CD8-positive, alpha-beta memory T cell (primary cell): ENCODE measurements around the gene ZNF546. TPM values are rescaled to one million over a fixed set of nuclear protein-coding genes. Genes with fewer than 3 reads are reported as not detected.
"Not testable (repeated sequence)": the region's sequence is repeated elsewhere in the genome, so short reads cannot be mapped to it uniquely, and the experiment has no call there.

Source experiments
- CTCF ChIA-PET: fragments of 350-600 bp; sonication (Branson Sonifier 250); formaldehyde crosslinking; loops from one replicate; lab custom pipeline; 2021; ENCODE audit warnings: antibody characterized with exemption; lab: Charles Lee
- POLR2A ChIA-PET: fragments of 350-600 bp; sonication (Branson Sonifier 250); formaldehyde crosslinking; loops from one replicate; lab custom pipeline; 2021; ENCODE audit warnings: antibody characterized with exemption; lab: Charles Lee
- DNase-seq, 5 donors: peaks; one replicate each; pipeline versions ENCODE4 v3.0.0 to v3.0.0-alpha.2; 2020 to 2022; ENCODE audit warnings: mixed read lengths in 1 of 5
- H3K27ac ChIP-seq: one replicate; pipeline ENCODE4 v1.7.0; 2013; ENCODE audit warnings: low read depth, mild to moderate bottlenecking, low read length, moderate library complexity
- H3K27me3 ChIP-seq: 2 replicates; pipeline ENCODE4 v1.7.0; 2013; ENCODE audit warnings: low read length, mild to moderate bottlenecking; ENCODE audit not compliant: insufficient read depth, poor library complexity, severe bottlenecking
- H3K36me3 ChIP-seq: 2 replicates; pipeline ENCODE4 v1.7.0; 2013; ENCODE audit warnings: mild to moderate bottlenecking, low read length, moderate library complexity; ENCODE audit not compliant: insufficient read depth
- H3K4me1 ChIP-seq: 2 replicates; pipeline ENCODE4 v1.7.0; 2013; ENCODE audit warnings: mild to moderate bottlenecking, low read length, moderate library complexity; ENCODE audit not compliant: insufficient read depth
- H3K4me3 ChIP-seq: 2 replicates; pipeline ENCODE4 v1.7.0; 2013; ENCODE audit warnings: mild to moderate bottlenecking, low read length
- H3K9me3 ChIP-seq: 2 replicates; pipeline ENCODE4 v1.7.0; 2013; ENCODE audit warnings: mild to moderate bottlenecking, low read length
- H3K27ac Mint-ChIP-seq, 8 donors: one replicate each; pipeline ENCODE4 v1.8.0; 2020 to 2021; ENCODE audit warnings: mixed read lengths in 8 of 8, mild to moderate bottlenecking in 6 of 8, inconsistent platforms in 3 of 8, moderate library complexity in 3 of 8
- H3K27me3 Mint-ChIP-seq, 2 donors: one replicate each; pipeline ENCODE4 v1.8.0; 2020 to 2021; ENCODE audit warnings: mixed read lengths in 2 of 2, mild to moderate bottlenecking in 1 of 2, moderate library complexity in 1 of 2
- H3K36me3 Mint-ChIP-seq, 3 donors: one replicate each; pipeline ENCODE4 v1.8.0; 2020 to 2021; ENCODE audit warnings: mixed read lengths in 3 of 3, inconsistent platforms in 1 of 3, mild to moderate bottlenecking in 1 of 3
- H3K4me1 Mint-ChIP-seq, 3 donors: one replicate each; pipeline ENCODE4 v1.8.0; 2020 to 2021; ENCODE audit warnings: mixed read lengths in 3 of 3, inconsistent platforms in 1 of 3, mild to moderate bottlenecking in 1 of 3
- H3K4me3 Mint-ChIP-seq, 7 donors: one replicate each; pipeline ENCODE4 v1.8.0; 2020 to 2021; ENCODE audit warnings: mixed read lengths in 7 of 7, mild to moderate bottlenecking in 6 of 7, moderate library complexity in 4 of 7, inconsistent platforms in 2 of 7
- H3K9me3 Mint-ChIP-seq, 5 donors: one replicate each; pipeline ENCODE4 v1.8.0; 2020 to 2022; ENCODE audit warnings: mixed read lengths in 5 of 5, mild to moderate bottlenecking in 3 of 5, moderate library complexity in 2 of 5, inconsistent platforms in 1 of 5
- polyA plus RNA-seq: library from polyadenylated mRNA; unstranded; fragments of 300-500 nt; fragmentation: Illumina TruSeq; gene quantifications from one replicate; pipeline ENCODE4 v1.2.3, GENCODE V29; 2021
- total RNA-seq, 2 experiments: library from RNA; stranded (reverse); gene quantifications; one replicate each; pipeline ENCODE4 v1.2.3, GENCODE V29; 2021

ZNF546 gene
- total RNA-seq = 1 to 10 TPM; 4.8 to 5.0 TPM
- 6.6 TPM for polyA plus RNA-seq

DNA sequence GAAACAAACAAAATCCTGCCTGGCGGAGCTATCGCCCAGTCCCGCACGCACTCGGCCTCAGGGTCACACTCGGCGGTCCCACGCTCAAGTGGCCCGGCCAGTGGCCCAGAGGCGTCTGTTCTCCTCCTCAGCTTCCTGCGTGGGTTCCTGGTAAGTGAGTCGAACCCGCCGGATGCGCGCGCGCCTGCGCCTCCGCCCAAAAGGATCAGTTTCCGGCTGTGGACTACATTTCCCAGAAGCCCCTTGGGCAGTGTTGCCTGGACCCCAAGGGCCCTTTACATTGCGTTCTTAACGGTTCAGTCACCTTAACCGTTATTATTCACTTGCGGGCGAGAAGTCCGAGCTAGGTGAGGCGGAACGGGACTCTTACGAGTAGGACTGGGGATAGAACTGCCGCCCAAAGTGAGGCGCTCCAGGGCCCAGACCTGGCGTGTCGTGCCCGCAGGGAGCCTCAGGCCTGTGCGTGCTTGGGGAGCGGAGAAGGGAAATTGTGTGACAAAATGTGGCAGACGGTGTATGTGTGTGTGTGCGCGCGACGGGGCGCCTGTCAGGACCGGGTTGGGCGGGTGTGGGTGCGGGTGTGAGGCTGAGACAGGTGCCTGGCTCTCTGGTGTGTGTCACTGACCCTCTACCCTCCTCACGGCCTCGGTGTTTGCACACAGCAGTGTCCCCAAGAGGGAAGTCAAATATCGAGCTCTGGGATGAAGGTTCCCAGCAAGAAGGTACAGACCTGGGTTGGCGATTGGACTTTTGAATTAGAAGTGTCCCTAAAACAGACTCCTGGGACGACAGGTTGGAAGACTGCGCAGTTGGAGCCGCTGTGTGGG lies at the start of gene ZNF546:
ZNF546 (plus strand) TSS at position 250 of the 827 bp plus-strand sequence. CDS start 1,267 bp downstream, outside the sequence.
- H3K4me3 Mint-ChIP-seq = peak within 1 kb of the TSS; percentile 91 to 99 (median 95)
- Histone ChIP-seq H3K27ac (peak within 1 kb of the TSS; percentile 93), H3K9me3 (peaks cover 10% of the 10 kb centered on the region), H3K27me3 (no peaks in the 10 kb centered on the region), H3K4me1 (peaks cover 19% of the 10 kb centered on the region), H3K4me3 (peak within 1 kb of the TSS; percentile 99), H3K36me3 (peaks cover 4% of the 10 kb centered on the region)
- ChIA-PET CTCF (interaction anchor here (1.7 to 2.8 kb wide), 2 partner anchors 26 to 204 kb away, joined by 4 to 25 read pairs; partner anchors contain the start of gene PSMC4), POLR2A (interaction anchor here (0.6 to 2.4 kb wide), 6 partner anchors 10 to 163 kb away, joined by 3 to 20 read pairs (median 4); partner anchors contain the start of genes DYRK1B, FBL and PSMC4)
- peaks cover 0 to 4% (median 0%) of the 10 kb centered on the region in 5 donors for H3K9me3 Mint-ChIP-seq
- H3K4me1 Mint-ChIP-seq = peaks cover 30 to 52% (median 50%) of the 10 kb centered on the region in 3 donors
- DNase-seq = peak; percentile 79 to 93 (median 89)
- H3K36me3 Mint-ChIP-seq = peaks cover 3 to 21% (median 12%) of the 10 kb centered on the region in 3 donors
- H3K27me3 Mint-ChIP-seq = no peaks in the 10 kb centered on the region
- peak within 1 kb of the TSS; percentile 85 to 99 (median 98) for H3K27ac Mint-ChIP-seq

DNA sequence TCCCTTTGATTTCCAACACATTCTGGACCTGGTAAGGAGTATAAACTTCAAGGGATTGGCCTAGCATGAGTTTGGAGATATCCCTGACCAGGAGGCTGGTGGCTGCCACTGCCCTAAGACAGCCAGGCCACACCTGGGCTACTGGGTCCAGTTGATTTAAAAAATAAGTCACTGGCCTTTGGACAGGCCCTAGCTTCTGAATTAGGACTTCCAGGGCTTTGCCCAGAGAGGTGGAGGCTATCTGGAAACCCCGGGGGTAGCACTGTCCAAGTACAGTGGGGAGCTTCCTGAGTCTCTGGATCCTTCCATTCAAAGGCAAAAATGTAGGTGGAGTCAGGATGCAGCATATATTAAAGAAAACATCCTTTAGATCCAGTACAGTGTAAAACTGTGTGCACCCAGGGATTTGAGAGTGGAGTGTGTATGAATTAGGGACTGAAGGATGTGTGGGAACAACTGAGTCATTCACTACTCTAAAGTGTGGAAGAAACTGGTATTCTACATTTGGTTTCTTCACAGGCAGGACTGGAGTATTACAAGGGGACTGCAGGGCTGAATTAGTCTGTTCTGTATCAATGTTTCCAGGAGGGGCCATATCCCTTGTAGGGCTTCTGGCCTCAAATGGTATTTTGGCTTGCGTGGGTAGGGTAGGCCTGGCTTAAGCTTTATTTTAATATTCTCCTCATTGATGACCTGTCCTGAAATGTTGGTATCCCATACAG lies 47.7 kb upstream of the ZNF546 start:
- H3K36me3 ChIP-seq = no peaks in the 10 kb centered on the region
- Mint-ChIP-seq H3K4me1 (peaks cover 67 to 90% (median 83%) of the 10 kb centered on the region in 3 donors), H3K9me3 (peaks cover 0 to 4% (median 0%) of the 10 kb centered on the region in 5 donors), H3K27me3 (peaks cover 0 to 2% of the 10 kb centered on the region in 2 donors), H3K4me3 (peak overlapping the region in 2 of 7 donors; percentile 13 to 59), H3K36me3 (peaks cover 0 to 16% (median 11%) of the 10 kb centered on the region in 3 donors), H3K27ac (peak overlapping the region in 7 of 8 donors; percentile 17 to 97 (median 70))
- no peaks in the 10 kb centered on the region for H3K9me3 ChIP-seq
- ChIA-PET CTCF (interaction anchor here (4.1 kb wide), 1 partner anchor 21 kb away, joined by 17 read pairs; the partner anchor contains the start of gene PSMC4), POLR2A (no interaction called here)
- DNase-seq = no peak
- no peak overlapping the region for H3K27ac ChIP-seq
- no peaks in the 10 kb centered on the region for H3K27me3 ChIP-seq
- H3K4me3 ChIP-seq = no peak overlapping the region
- peaks cover 79% of the 10 kb centered on the region for H3K4me1 ChIP-seq

DNA sequence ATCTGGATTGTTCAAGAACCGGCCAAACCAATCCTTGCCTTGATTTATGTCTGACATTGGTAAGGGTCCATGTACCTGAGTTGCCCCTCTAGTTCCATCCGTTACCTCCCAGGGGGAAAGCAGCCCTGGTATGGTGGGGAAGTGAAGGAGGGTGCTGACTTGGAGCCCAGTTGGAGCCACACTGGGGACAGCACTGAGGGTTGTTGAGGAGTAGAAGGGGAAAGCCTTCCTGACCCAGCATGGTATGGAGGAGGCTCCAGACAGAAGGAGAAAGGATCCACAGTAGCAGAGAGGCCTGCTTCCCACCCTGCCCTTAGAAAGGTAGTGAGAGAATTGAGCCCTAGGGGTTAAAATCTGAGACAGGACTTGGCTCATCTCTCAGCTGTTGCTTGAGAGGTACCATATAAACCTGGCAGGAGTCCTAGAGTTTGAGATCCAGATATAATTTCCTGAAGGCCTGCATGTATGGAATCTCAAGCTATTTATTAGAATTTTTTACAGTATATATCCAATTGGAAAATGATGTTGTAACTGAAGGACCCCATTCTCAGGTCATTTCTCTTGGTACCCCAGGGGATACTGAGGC lies 45.7 kb upstream of the ZNF546 start:
- DNase-seq = no peak
- ChIA-PET POLR2A (interaction anchor here (0.8 kb wide), 1 partner anchor 19 kb away, joined by 5 read pairs; the partner anchor contains the start of gene PSMC4), CTCF (interaction anchor here (1.2 to 1.5 kb wide), 2 partner anchors 9 to 19 kb away, joined by 4 to 11 read pairs; partner anchors contain the start of gene PSMC4)
- Mint-ChIP-seq H3K27ac (peak overlapping the region; percentile 94 to 100 (median 98)), H3K9me3 (peaks cover 0 to 4% (median 0%) of the 10 kb centered on the region in 5 donors), H3K27me3 (peaks cover 0 to 2% of the 10 kb centered on the region in 2 donors), H3K4me1 (peaks cover 68 to 86% (median 85%) of the 10 kb centered on the region in 3 donors), H3K36me3 (peaks cover 0 to 15% (median 11%) of the 10 kb centered on the region in 3 donors), H3K4me3 (peak overlapping the region in 6 of 7 donors; percentile 38 to 88 (median 84))
- H3K36me3 ChIP-seq = no peaks in the 10 kb centered on the region
- H3K9me3 ChIP-seq = no peaks in the 10 kb centered on the region
- H3K4me3 ChIP-seq = peak overlapping the region; percentile 20
- no peaks in the 10 kb centered on the region for H3K27me3 ChIP-seq
- peaks cover 78% of the 10 kb centered on the region for H3K4me1 ChIP-seq
- no peak overlapping the region for H3K27ac ChIP-seq

DNA sequence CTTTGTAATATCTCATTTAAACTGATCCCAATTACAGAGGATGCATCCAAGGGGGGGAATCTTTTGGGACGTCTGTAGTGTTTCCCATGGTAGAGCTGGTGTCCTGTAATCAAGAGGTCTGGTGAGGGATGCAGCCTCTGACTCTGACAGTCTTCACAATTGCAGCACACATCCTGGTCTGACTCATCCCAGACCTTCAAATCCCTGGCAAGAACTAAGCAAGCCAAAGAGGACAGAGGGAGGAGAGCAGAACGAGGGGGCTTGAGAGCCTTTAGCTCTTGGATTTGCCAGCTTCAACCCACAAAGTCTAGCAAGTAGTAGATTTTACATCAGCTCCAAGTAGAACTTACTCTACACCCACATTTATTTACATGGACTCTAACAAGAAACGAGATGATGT lies 45.2 kb upstream of the ZNF546 start:
- H3K27me3 Mint-ChIP-seq = peaks cover 0 to 2% of the 10 kb centered on the region in 2 donors
- DNase-seq = no peak
- peaks cover 0 to 4% (median 0%) of the 10 kb centered on the region in 5 donors for H3K9me3 Mint-ChIP-seq
- ChIA-PET CTCF (interaction anchor here (1.2 to 1.5 kb wide), 2 partner anchors 9 to 19 kb away, joined by 4 to 11 read pairs; partner anchors contain the start of gene PSMC4), POLR2A (interaction anchor here (0.8 kb wide), 1 partner anchor 19 kb away, joined by 5 read pairs; the partner anchor contains the start of gene PSMC4)
- Histone ChIP-seq H3K4me3 (peak overlapping the region; percentile 20), H3K9me3 (no peaks in the 10 kb centered on the region), H3K27ac (no peak overlapping the region), H3K36me3 (no peaks in the 10 kb centered on the region), H3K27me3 (no peaks in the 10 kb centered on the region), H3K4me1 (peaks cover 78% of the 10 kb centered on the region)
- peak overlapping the region; percentile 53 to 88 (median 83) for H3K4me3 Mint-ChIP-seq
- peaks cover 66 to 85% (median 83%) of the 10 kb centered on the region in 3 donors for H3K4me1 Mint-ChIP-seq
- peaks cover 0 to 13% (median 11%) of the 10 kb centered on the region in 3 donors for H3K36me3 Mint-ChIP-seq
- peak overlapping the region; percentile 94 to 100 (median 98) for H3K27ac Mint-ChIP-seq

DNA sequence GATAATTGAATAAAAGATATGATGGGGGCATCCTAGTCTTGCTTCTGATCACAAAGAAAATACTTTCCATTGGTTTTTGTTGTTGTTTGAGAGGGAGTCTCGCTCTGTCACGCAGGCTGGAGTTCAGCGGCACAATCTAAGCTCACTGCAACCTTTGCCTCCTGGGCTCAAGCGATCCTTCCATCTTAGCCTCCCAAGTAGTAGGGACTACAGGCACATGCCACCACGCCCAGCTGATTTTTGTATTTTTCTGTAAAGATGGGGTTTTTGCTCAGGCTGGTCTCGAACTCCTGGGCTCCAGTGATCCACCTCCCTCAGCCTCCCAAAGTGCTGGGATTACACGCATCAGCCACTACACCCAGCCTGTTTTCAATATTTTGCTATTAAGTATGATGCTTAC lies 42.9 kb upstream of the ZNF546 start:
- no peaks in the 10 kb centered on the region for H3K36me3 ChIP-seq
- no peaks in the 10 kb centered on the region for H3K27me3 ChIP-seq
- no peaks in the 10 kb centered on the region for H3K9me3 ChIP-seq
- H3K9me3 Mint-ChIP-seq = peaks cover 0 to 4% (median 0%) of the 10 kb centered on the region in 5 donors
- peak overlapping the region; percentile 21 for H3K27ac ChIP-seq
- peaks cover 57 to 77% (median 73%) of the 10 kb centered on the region in 3 donors for H3K4me1 Mint-ChIP-seq
- POLR2A ChIA-PET = interaction anchor here (1.1 to 2.0 kb wide), 3 partner anchors 12 to 18 kb away, joined by 3 to 13 read pairs (median 12); partner anchors contain the start of gene PSMC4
- peak overlapping the region in 6 of 7 donors; percentile 10 to 83 (median 48) for H3K4me3 Mint-ChIP-seq
- H3K36me3 Mint-ChIP-seq = peaks cover 0 to 11% (median 3%) of the 10 kb centered on the region in 3 donors
- CTCF ChIA-PET = interaction anchor here (1.2 to 3.7 kb wide), 4 partner anchors 12 to 107 kb away, joined by 3 to 55 read pairs (median 6); partner anchors contain the start of gene PSMC4
- H3K27ac Mint-ChIP-seq = peak overlapping the region; percentile 92 to 100 (median 98)
- no peak for DNase-seq
- H3K27me3 Mint-ChIP-seq = peaks cover 0 to 2% of the 10 kb centered on the region in 2 donors
- no peak overlapping the region for H3K4me3 ChIP-seq
- H3K4me1 ChIP-seq = peaks cover 66% of the 10 kb centered on the region

DNA sequence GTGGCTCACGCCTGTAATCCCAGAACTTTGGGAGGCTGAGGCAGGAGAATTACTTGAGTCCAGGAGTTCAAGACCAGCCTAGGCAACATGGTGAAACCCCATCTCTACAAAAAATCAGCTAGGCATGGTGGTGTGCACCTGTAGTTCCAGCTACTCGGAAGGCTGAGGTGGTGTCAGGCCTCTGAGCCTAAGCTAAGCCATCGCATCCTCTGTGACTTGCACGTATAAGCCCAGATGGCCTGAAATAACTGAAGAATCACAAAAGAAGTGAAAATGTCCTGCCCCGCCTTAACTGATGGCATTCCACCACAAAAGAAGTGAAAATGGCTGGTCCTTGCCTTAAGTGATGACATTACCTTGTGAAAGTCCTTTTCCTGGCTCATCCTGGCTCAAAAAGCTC lies 39.0 kb upstream of the ZNF546 start:
- H3K4me1 ChIP-seq = peaks cover 36% of the 10 kb centered on the region
- H3K36me3 ChIP-seq, H3K4me3 ChIP-seq, H3K27ac ChIP-seq, H3K36me3 Mint-ChIP-seq, H3K9me3 ChIP-seq, H3K27me3 ChIP-seq, H3K27me3 Mint-ChIP-seq, H3K9me3 Mint-ChIP-seq, DNase-seq, H3K4me3 Mint-ChIP-seq, POLR2A ChIA-PET: not testable (repeated sequence)
- CTCF ChIA-PET = interaction anchor here (1.9 kb wide), 1 partner anchor 12 kb away, joined by 9 read pairs; the partner anchor contains the start of gene PSMC4
- Mint-ChIP-seq H3K27ac (peak overlapping the region in 3 of 8 donors; percentile 20 to 71 (median 45)), H3K4me1 (peaks cover 32 to 56% (median 51%) of the 10 kb centered on the region in 3 donors)

DNA sequence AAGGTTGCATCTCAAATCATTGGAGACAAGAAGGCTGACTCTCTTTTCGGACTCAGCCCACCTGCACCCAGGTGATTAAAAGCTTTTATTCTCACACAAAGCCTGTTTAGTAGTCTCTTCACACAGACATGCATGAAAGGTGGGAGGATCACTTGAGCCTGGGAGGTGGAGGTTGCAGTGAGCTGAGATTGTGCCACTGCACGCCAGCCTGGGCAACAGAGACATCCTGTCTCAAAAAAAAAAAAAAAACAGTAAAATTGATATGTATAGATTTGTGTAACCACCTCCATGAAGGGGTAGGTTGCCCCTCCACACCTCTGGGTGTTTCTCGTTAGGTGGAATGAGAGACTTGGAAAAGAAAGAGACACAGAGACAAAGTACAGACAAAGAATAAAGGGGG lies 37.9 kb upstream of the ZNF546 start:
- peaks cover 23 to 52% (median 46%) of the 10 kb centered on the region in 3 donors for H3K4me1 Mint-ChIP-seq
- H3K36me3 Mint-ChIP-seq, H3K9me3 ChIP-seq, H3K9me3 Mint-ChIP-seq, H3K4me3 ChIP-seq, H3K27me3 Mint-ChIP-seq, H3K36me3 ChIP-seq, H3K27me3 ChIP-seq, H3K27ac ChIP-seq: not testable (repeated sequence)
- ChIA-PET POLR2A (interaction anchor here (0.7 kb wide), 1 partner anchor 326 kb away, joined by 3 read pairs; the partner anchor contains the start of gene AKT2), CTCF (interaction anchor here (1.1 kb wide), 1 partner anchor 12 kb away, joined by 5 read pairs; the partner anchor contains the start of gene PSMC4)
- peaks cover 25% of the 10 kb centered on the region for H3K4me1 ChIP-seq
- H3K27ac Mint-ChIP-seq = peak overlapping the region in 5 of 8 donors; percentile 53 to 73 (median 68)
- H3K4me3 Mint-ChIP-seq = peak overlapping the region in 6 of 7 donors; percentile 13 to 74 (median 51)
- peak in 1 of 5 donors; percentile 38 for DNase-seq
